Measurements from ENCODE around the gene TRNT1.

- TF ChIP-seq, protein P1, sequence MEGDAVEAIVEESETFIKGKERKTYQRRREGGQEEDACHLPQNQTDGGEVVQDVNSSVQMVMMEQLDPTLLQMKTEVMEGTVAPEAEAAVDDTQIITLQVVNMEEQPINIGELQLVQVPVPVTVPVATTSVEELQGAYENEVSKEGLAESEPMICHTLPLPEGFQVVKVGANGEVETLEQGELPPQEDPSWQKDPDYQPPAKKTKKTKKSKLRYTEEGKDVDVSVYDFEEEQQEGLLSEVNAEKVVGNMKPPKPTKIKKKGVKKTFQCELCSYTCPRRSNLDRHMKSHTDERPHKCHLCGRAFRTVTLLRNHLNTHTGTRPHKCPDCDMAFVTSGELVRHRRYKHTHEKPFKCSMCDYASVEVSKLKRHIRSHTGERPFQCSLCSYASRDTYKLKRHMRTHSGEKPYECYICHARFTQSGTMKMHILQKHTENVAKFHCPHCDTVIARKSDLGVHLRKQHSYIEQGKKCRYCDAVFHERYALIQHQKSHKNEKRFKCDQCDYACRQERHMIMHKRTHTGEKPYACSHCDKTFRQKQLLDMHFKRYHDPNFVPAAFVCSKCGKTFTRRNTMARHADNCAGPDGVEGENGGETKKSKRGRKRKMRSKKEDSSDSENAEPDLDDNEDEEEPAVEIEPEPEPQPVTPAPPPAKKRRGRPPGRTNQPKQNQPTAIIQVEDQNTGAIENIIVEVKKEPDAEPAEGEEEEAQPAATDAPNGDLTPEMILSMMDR (conservative IDR thresholded peaks at IDR 0.05; ENCODE audit: low read depth, low read length): peak; percentile 60
- no peak for TF ChIP-seq EZH2 (IDR thresholded peaks at IDR 0.05; ENCODE audit: borderline replicate concordance, low read depth, low read length, poor library complexity, severe bottlenecking)
These were observed 44.3 kb downstream of the TRNT1 start for GRCh38 chr3:3170998-3171397.
